Ammon's horn (tissue), 1 donor: ENCODE measurements around the gene TEX28.
"Not testable (repeated sequence)": the region's sequence is repeated elsewhere in the genome, so short reads cannot be mapped to it uniquely, and the experiment has no call there.

Source experiments
- DNase-seq: peaks from one replicate; pipeline ENCODE4 v3.0.0-alpha.2; 2016; ENCODE audit warnings: low spot score

TEX28 gene

GRCh38 chrX:154247377-154248045, 47.4 kb downstream of the TEX28 start:
- not testable (repeated sequence) for DNase-seq

- not testable (repeated sequence) for DNase-seq
Measured at GRCh38 chrX:154239982-154240503, 54.9 kb downstream of the TEX28 start.

- not testable (repeated sequence) for DNase-seq
Measured at GRCh38 chrX:154238939-154239559, 55.9 kb downstream of the TEX28 start.

DNA sequence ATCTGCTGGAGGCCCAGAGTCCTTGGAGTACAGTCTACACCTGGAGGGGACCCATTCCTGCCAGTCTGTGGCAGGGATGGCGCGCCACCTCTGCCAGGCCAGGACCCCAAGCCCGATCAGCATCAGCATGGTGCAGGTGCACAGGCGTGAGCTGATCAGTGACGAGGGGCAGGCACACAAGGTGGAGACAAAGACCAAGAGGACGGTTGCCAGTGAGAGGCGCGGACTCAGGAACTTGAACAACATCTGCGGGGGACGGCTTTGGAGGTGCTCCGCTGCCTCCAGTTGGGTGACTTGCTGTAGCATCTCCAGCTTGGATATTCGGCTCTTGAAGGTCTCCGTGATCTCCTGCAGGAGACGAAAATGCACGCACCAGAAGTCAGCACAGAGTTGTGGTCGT, 61.3 kb downstream of the TEX28 start:
- DNase-seq: not testable (repeated sequence)

DNA sequence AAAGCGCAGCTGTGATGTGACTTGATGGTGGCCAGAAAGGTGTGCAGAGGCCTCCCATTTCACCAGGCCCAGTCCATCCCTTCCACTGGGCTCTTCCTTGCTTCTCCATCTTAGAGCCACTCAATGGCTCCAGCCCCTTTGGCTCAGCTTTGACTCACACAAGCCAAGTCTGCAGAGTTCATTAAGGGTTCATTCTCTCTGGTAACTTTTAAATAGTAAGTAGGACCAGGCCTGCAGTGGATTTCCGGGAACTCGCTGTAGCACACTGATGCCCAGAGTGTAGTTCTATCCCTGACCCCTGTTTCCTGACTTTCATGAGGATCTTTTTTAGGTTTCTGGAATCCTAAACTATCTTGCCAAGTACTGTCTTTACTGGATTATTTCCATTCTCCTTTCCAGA, 63.5 kb downstream of the TEX28 start:
- DNase-seq: not testable (repeated sequence)

DNA sequence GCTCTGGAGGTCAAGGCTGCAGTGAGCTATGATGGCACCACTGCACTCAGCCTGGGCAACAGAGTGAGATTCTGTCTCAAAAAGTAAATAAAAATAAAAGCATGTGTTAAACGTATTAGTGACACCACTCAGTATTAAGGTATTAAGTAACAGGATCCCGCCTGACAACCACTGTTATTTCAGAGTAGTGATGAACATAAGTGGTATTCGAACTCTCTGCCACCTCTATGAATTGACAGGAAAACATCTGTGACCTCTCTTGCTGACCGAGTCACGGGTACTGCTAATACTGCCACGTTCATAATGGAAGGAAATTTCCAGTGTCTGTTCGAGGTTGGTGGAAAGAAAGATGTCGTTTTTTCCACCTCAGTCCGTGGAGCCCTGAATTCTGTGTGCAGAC, 68.2 kb downstream of the TEX28 start:
- not testable (repeated sequence) for DNase-seq

GRCh38 chrX:154225292-154225691, 69.6 kb downstream of the TEX28 start:
- not testable (repeated sequence) for DNase-seq
